T-helper 2 cell (primary cell): ENCODE measurements around the gene JPH2.

Source experiments
- DNase-seq, 5 experiments: peaks; one replicate each; pipeline versions ENCODE4 v3.0.0 to v3.0.0-alpha.2; 2012 to 2022

JPH2 gene

GRCh38 chr20:44098256-44098630 lies 88.7 kb downstream of the JPH2 start:
- DNase-seq, result no peak

GRCh38 chr20:44097521-44098255 lies 89.3 kb downstream of the JPH2 start:
- DNase-seq, result no peak

GRCh38 chr20:44095831-44096230 lies 91.2 kb downstream of the JPH2 start:
- no peak for DNase-seq

GRCh38 chr20:44093249-44093582 lies 93.8 kb downstream of the JPH2 start:
- DNase-seq, result no peak

- peak in 1 of 5 experiments; percentile 59 for DNase-seq
Measured at GRCh38 chr20:44092551-44093248, 94.3 kb downstream of the JPH2 start.

GRCh38 chr20:44091026-44091425 lies 96.0 kb downstream of the JPH2 start:
- no peak for DNase-seq

GRCh38 chr20:44089987-44090674 lies 96.9 kb downstream of the JPH2 start:
- DNase-seq, result peak in 1 of 5 experiments; percentile 37

- DNase-seq, result no peak
Measured at GRCh38 chr20:44087857-44088120, 99.2 kb downstream of the JPH2 start.

GRCh38 chr20:44087051-44087856 lies 99.7 kb downstream of the JPH2 start:
- DNase-seq, result no peak

- DNase-seq, result no peak
Measured at GRCh38 chr20:44085616-44086434, 101.2 kb downstream of the JPH2 start.

GRCh38 chr20:44084891-44085290 lies 102.1 kb downstream of the JPH2 start:
- no peak for DNase-seq

GRCh38 chr20:44084439-44084838 lies 102.5 kb downstream of the JPH2 start:
- DNase-seq, result no peak

- no peak for DNase-seq
Measured at GRCh38 chr20:44083220-44083933, 103.6 kb downstream of the JPH2 start.

GRCh38 chr20:44081888-44082287 lies 105.1 kb downstream of the JPH2 start:
- DNase-seq, result no peak

GRCh38 chr20:44081476-44081875 lies 105.5 kb downstream of the JPH2 start:
- DNase-seq, result no peak

- DNase-seq, result peak in 4 of 5 experiments; percentile 56 to 76 (median 63)
Measured at GRCh38 chr20:44080646-44081267, 106.2 kb downstream of the JPH2 start.

GRCh38 chr20:44080064-44080463 lies 106.9 kb downstream of the JPH2 start:
- no peak for DNase-seq

GRCh38 chr20:44079291-44079690 lies 107.7 kb downstream of the JPH2 start:
- no peak for DNase-seq

GRCh38 chr20:44075950-44076232 lies 111.1 kb downstream of the JPH2 start:
- DNase-seq, result no peak

- no peak for DNase-seq
Measured at GRCh38 chr20:44075191-44075949, 111.6 kb downstream of the JPH2 start.
